HL-60 (cell line): ENCODE results near the gene IBTK.

Experiments used
- TF ChIP-seq, protein P1 (sequence below): IDR thresholded peaks from one replicate; pipeline ENCODE4 v1.5.1; 2011; ENCODE audit warnings: low read length, control low read depth, inconsistent platforms; ENCODE audit not compliant: insufficient read depth
- TF ChIP-seq, protein P2 (sequence below): IDR thresholded peaks from 2 replicates; pipeline ENCODE4 v1.6.1; 2012; ENCODE audit warnings: low read depth; ENCODE audit not compliant: insufficient replicate concordance

DNA sequence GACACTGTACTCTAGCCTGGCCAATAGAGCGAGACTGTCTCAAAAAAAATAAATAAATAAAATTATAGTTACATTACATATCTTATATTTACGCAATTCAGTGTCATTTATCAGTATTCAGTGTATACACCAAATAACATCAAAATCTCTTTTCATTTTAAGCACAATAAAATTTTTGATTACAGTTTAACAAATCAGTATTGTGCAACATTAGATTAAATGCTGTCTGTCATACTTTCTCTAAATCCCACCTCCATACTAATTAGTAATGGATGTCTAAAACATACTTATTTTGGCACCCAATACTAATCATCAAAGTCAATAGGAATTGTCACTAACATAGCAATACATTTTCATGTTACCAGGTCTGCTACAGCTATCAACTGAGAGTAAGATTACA lies 27.4 kb downstream of the IBTK start:
- TF ChIP-seq, protein P1, sequence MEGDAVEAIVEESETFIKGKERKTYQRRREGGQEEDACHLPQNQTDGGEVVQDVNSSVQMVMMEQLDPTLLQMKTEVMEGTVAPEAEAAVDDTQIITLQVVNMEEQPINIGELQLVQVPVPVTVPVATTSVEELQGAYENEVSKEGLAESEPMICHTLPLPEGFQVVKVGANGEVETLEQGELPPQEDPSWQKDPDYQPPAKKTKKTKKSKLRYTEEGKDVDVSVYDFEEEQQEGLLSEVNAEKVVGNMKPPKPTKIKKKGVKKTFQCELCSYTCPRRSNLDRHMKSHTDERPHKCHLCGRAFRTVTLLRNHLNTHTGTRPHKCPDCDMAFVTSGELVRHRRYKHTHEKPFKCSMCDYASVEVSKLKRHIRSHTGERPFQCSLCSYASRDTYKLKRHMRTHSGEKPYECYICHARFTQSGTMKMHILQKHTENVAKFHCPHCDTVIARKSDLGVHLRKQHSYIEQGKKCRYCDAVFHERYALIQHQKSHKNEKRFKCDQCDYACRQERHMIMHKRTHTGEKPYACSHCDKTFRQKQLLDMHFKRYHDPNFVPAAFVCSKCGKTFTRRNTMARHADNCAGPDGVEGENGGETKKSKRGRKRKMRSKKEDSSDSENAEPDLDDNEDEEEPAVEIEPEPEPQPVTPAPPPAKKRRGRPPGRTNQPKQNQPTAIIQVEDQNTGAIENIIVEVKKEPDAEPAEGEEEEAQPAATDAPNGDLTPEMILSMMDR, result no peak
- TF ChIP-seq, protein P2, sequence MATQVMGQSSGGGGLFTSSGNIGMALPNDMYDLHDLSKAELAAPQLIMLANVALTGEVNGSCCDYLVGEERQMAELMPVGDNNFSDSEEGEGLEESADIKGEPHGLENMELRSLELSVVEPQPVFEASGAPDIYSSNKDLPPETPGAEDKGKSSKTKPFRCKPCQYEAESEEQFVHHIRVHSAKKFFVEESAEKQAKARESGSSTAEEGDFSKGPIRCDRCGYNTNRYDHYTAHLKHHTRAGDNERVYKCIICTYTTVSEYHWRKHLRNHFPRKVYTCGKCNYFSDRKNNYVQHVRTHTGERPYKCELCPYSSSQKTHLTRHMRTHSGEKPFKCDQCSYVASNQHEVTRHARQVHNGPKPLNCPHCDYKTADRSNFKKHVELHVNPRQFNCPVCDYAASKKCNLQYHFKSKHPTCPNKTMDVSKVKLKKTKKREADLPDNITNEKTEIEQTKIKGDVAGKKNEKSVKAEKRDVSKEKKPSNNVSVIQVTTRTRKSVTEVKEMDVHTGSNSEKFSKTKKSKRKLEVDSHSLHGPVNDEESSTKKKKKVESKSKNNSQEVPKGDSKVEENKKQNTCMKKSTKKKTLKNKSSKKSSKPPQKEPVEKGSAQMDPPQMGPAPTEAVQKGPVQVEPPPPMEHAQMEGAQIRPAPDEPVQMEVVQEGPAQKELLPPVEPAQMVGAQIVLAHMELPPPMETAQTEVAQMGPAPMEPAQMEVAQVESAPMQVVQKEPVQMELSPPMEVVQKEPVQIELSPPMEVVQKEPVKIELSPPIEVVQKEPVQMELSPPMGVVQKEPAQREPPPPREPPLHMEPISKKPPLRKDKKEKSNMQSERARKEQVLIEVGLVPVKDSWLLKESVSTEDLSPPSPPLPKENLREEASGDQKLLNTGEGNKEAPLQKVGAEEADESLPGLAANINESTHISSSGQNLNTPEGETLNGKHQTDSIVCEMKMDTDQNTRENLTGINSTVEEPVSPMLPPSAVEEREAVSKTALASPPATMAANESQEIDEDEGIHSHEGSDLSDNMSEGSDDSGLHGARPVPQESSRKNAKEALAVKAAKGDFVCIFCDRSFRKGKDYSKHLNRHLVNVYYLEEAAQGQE, result no peak
